Adrenal gland (tissue), 12 donors: ENCODE data around the gene TSPAN18. TPM values are rescaled to one million over a fixed set of nuclear protein-coding genes. Genes with fewer than 3 reads are reported as not detected.
A peak's percentile ranks its signal among the peaks of the same experiment; 100 is the strongest.

ENCODE experiments used
- DNase-seq, 7 donors: peaks; one replicate each; pipeline ENCODE4 v3.0.0-alpha.2; 2019 to 2020
- H3K27ac ChIP-seq, 5 donors: fragments of 200-600 bp; sonication (generic) in 4 of 5; 1 replicate in 3 of 5; 2 replicates in 2 of 5; pipeline versions ENCODE4 v1.5.1 to v1.8.0; 2016 to 2020; ENCODE audit warnings: mild to moderate bottlenecking in 1 of 5
- H3K27me3 ChIP-seq: fragments of 200-600 bp; 2 replicates; pipeline ENCODE4 v1.8.0; 2021
- H3K36me3 ChIP-seq, 2 donors: fragments of 200-600 bp; replicated peaks in 1 of 2; 1 replicate in 1 of 2; 2 replicates in 1 of 2; pipeline versions ENCODE4 v1.5.1 to v1.8.0; 2018 to 2022
- H3K4me1 ChIP-seq, 2 donors: fragments of 200-600 bp; replicated peaks in 1 of 2; 1 replicate in 1 of 2; 2 replicates in 1 of 2; pipeline versions ENCODE4 v1.5.1 to v1.8.0; 2018 to 2021
- H3K4me3 ChIP-seq, 4 donors: fragments of 200-600 bp; sonication (generic) in 3 of 4; one replicate each; pipeline ENCODE4 v1.5.1; 2016 to 2018
- H3K9me3 ChIP-seq, 3 donors: fragments of 200-600 bp; sonication (generic) in 1 of 3; replicated peaks in 1 of 3; 1 replicate in 2 of 3; 2 replicates in 1 of 3; pipeline versions ENCODE4 v1.5.1 to v1.8.0; 2016 to 2021
- CTCF ChIP-seq, 6 experiments: fragments of 450-650 bp in 4 of 6; fragments of 200-600 bp in 2 of 6; sonication (generic) in 1 of 6; IDR thresholded peaks; 1 replicate in 5 of 6; 2 replicates in 1 of 6; pipeline versions ENCODE4 v1.5.1 to v1.8.0; 2016 to 2021; ENCODE audit warnings: antibody characterized with exemption in 6 of 6, mild to moderate bottlenecking in 2 of 6, moderate library complexity in 1 of 6
- POLR2A ChIP-seq, 2 donors: fragments of 450-650 bp; IDR thresholded peaks; one replicate each; pipeline ENCODE4 v1.6.1; 2017; ENCODE audit warnings: antibody characterized with exemption in 2 of 2, mild to moderate bottlenecking in 2 of 2, moderate library complexity in 1 of 2
- WGBS, 4 donors: extraction: QIAGEN DNeasy Blood & Tissue Kit in 2 of 4; methylation state at CpG; one replicate each; pipeline versions ENCODE4 v1.1.5 to v1.1.7; 2013 to 2017; 5-methylcytosine and 5-hydroxymethylcytosine counted together
- intact Hi-C, 2 donors: fragments of 100-400 bp; cut with DNase I; formaldehyde crosslinking; loops; one replicate each; pipeline versions ENCODE4 v1.14.1 to v1.15.0; 2022 to 2023
- polyA plus RNA-seq, 3 donors: library from polyadenylated mRNA; stranded (reverse); fragments of 200-250 nt in 2 of 3; fragments of 350-450 nt in 1 of 3; fragmentation: Illumina TruSeq in 1 of 3; extraction: RNeasy Lipid Tissue Mini Kit (QIAGEN cat#74804) in 1 of 3; gene quantifications; one replicate each; pipeline ENCODE4 v1.2.3, GENCODE V29; 2013 to 2014
- total RNA-seq, 9 donors: library from RNA; depleted of rRNA in 4 of 9; stranded (reverse); fragments of >200 nt in 4 of 9; fragments of 120-200 nt in 1 of 9; fragmentation: NEBNext Ultra II Directional in 1 of 9; extraction: Animal tissue kit (Norgen Biotek cat#: 25700) in 1 of 9; gene quantifications; one replicate each; pipeline versions ENCODE4 v1.1.0 to v1.2.4, GENCODE V29; 2013 to 2023
- donor health status: healthy with polysubstance abuse.
- donor health status: Bipolar disorder and iron deficiency.
- donor health status: DM: yes; HTN: yes; CAD: no.
- donor health status: DM: no; HTN: no; CAD: no.
- donor health status: DM: no; HTN: no; CAD: no.
- donor health status: DM: yes; HTN: yes; CAD: no.

Gene TSPAN18
- total and polyA plus RNA-seq, 12 donors: 24.5 to 168 (median 58.4) TPM

GRCh38 chr11:44906649-44907048 lies 179.9 kb downstream of the TSPAN18 start:
- 60 to 73% (median 71%) methylated on average over 4 to 5 of the region's 5 CpGs for WGBS, 4 donors
- Histone ChIP-seq H3K4me1 (peaks cover 0 to 23% of the 10 kb centered on the region in 2 donors), H3K36me3 (no peaks in the 10 kb centered on the region), H3K27ac (no peak overlapping the region), H3K4me3 (no peak overlapping the region), H3K9me3 (no peaks in the 10 kb centered on the region), H3K27me3 (no peaks in the 10 kb centered on the region)
- TF ChIP-seq POLR2A (IDR thresholded peaks at IDR 0.05) (no peak), CTCF (IDR thresholded peaks at IDR 0.05) (no peak)
- intact Hi-C loops: no loop called here
- no peak for DNase-seq

GRCh38 chr11:44909557-44909956 lies 182.8 kb downstream of the TSPAN18 start:
- H3K4me1 ChIP-seq: peaks cover 0 to 18% of the 10 kb centered on the region in 2 donors
- H3K27ac ChIP-seq: no peak overlapping the region
- intact Hi-C loops: loop anchor here in 1 of 2 donors (2.0 kb wide), 1 partner anchor 285 kb away; no protein-coding TSS in a partner anchor
- TF ChIP-seq POLR2A (IDR thresholded peaks at IDR 0.05) (no peak), CTCF (IDR thresholded peaks at IDR 0.05) (no peak)
- DNase-seq: no peak
- no peaks in the 10 kb centered on the region for H3K9me3 ChIP-seq
- 89 to 99% (median 94%) methylated on average over 6 to 14 of the region's 14 CpGs for WGBS, 4 donors
- H3K27me3 ChIP-seq: no peaks in the 10 kb centered on the region
- no peak overlapping the region for H3K4me3 ChIP-seq
- no peaks in the 10 kb centered on the region for H3K36me3 ChIP-seq

- Histone ChIP-seq H3K36me3 (peaks cover 0 to 9% of the 10 kb centered on the region in 2 donors), H3K27ac (peak overlapping the region in 1 of 5 donors; percentile 21), H3K27me3 (no peaks in the 10 kb centered on the region), H3K9me3 (no peaks in the 10 kb centered on the region), H3K4me3 (no peak overlapping the region), H3K4me1 (peaks cover 0 to 18% of the 10 kb centered on the region in 2 donors)
- no peak for DNase-seq
- intact Hi-C loops: loop anchor here (2.0 to 10.0 kb wide), 4 partner anchors 183 to 356 kb away; partner anchors contain the start of genes CD82 (in 1 of the 2) and TSPAN18 (in 1 of the 2)
- WGBS, 4 donors: 81 to 85% (median 82%) methylated on average over 9 of the region's 9 CpGs
- TF ChIP-seq CTCF (IDR thresholded peaks at IDR 0.05) (no peak), POLR2A (IDR thresholded peaks at IDR 0.05) (no peak)
Observed at GRCh38 chr11:44910591-44910990, 183.8 kb downstream of the TSPAN18 start.

- peak overlapping the region in 1 of 5 donors; percentile 5 for H3K27ac ChIP-seq
Observed at GRCh38 chr11:44911029-44911814, 184.5 kb downstream of the TSPAN18 start.

More at GRCh38 chr11:44911029-44911814, 184.5 kb downstream of the TSPAN18 start:
- 27 to 40% (median 32%) methylated on average over 13 to 24 of the region's 24 CpGs for WGBS, 4 donors
- intact Hi-C loops: loop anchor here (2.0 to 10.0 kb wide), 4 partner anchors 184 to 356 kb away; partner anchors contain the start of genes CD82 (in 1 of the 2) and TSPAN18 (in 1 of the 2)
- TF ChIP-seq POLR2A (IDR thresholded peaks at IDR 0.05): no peak
- TF ChIP-seq CTCF (IDR thresholded peaks at IDR 0.05): peak; percentile 78 to 94 (median 86)
- H3K36me3 ChIP-seq: peaks cover 0 to 11% of the 10 kb centered on the region in 2 donors
- peaks cover 0 to 21% of the 10 kb centered on the region in 2 donors for H3K4me1 ChIP-seq
- no peak overlapping the region for H3K4me3 ChIP-seq
- peak; percentile 84 to 96 (median 92) for DNase-seq
- H3K9me3 ChIP-seq: no peaks in the 10 kb centered on the region
- no peaks in the 10 kb centered on the region for H3K27me3 ChIP-seq
